Measurements from ENCODE around the gene RNF150. TPM values are rescaled to one million over a fixed set of nuclear protein-coding genes. Genes with fewer than 3 reads are reported as not detected.

The RNF150 gene
- total RNA-seq, 1 experiment from 2014 or later = 1.3 TPM

- ChIA-PET CTCF (no interaction called here), POLR2A (no interaction called here)
- Histone ChIP-seq H3K27ac (ENCODE audit: low read length) (no peak overlapping the region), H3K9me3 (ENCODE audit: control insufficient read depth, insufficient read depth, low read depth, low read length) (no peaks in the 10 kb centered on the region), H3K36me3 (ENCODE audit: control insufficient read depth, insufficient read depth, low read length) (no peaks in the 10 kb centered on the region), H3K27me3 (ENCODE audit: control insufficient read depth, insufficient read depth, low read length) (no peaks in the 10 kb centered on the region), H3K4me1 (ENCODE audit: control insufficient read depth, insufficient read depth, low read length) (no peaks in the 10 kb centered on the region), H3K4me3 (ENCODE audit: low read depth in 2 of 2, low read length in 2 of 2) (no peak overlapping the region)
- intact Hi-C loops (cut with micrococcal nuclease; ENCODE audit: unreplicated experiment) = no loop called here
- DNase-seq (ENCODE audit: low read depth, low spot score) (no peak), ATAC-seq (no peak)
- no TSS peak for BruUV-seq (replicated peaks)
- TF ChIP-seq REST (IDR thresholded peaks at IDR 0.05; ENCODE audit: insufficient read depth in 1 of 2, low read depth in 2 of 2, low read length in 1 of 2) (no peak), CTCF (IDR thresholded peaks at IDR 0.05) (no peak), SIN3A (IDR thresholded peaks at IDR 0.05; ENCODE audit: borderline replicate concordance, insufficient read depth, low read depth, low read length) (no peak), TCF7L2 (IDR thresholded peaks at IDR 0.05; ENCODE audit: low read depth, low read length) (no peak), POLR2AphosphoS5 (IDR thresholded peaks at IDR 0.05; ENCODE audit: low read depth, low read length) (no peak)
- in situ Hi-C loops (cut with HindIII; ENCODE audit: low pct_unique_long_range_greater_than_20kb, low sequenced_read_pairs) = no loop called here
These were observed 51.3 kb downstream of the RNF150 start for GRCh38 chr4:141081921-141082395.

- POLR2A ChIA-PET = no interaction called here
- Histone ChIP-seq H3K4me3 (ENCODE audit: low read depth in 2 of 2, low read length in 2 of 2) (no peak overlapping the region), H3K4me1 (ENCODE audit: control insufficient read depth, insufficient read depth, low read length) (no peaks in the 10 kb centered on the region), H3K36me3 (ENCODE audit: control insufficient read depth, insufficient read depth, low read length) (no peaks in the 10 kb centered on the region), H3K27me3 (ENCODE audit: control insufficient read depth, insufficient read depth, low read length) (no peaks in the 10 kb centered on the region), H3K9me3 (ENCODE audit: control insufficient read depth, insufficient read depth, low read depth, low read length) (no peaks in the 10 kb centered on the region), H3K27ac (ENCODE audit: low read length) (no peak overlapping the region)
- no peak for TF ChIP-seq REST (IDR thresholded peaks at IDR 0.05; ENCODE audit: insufficient read depth in 1 of 2, low read depth in 2 of 2, low read length in 1 of 2)
- no peak for TF ChIP-seq POLR2AphosphoS5 (IDR thresholded peaks at IDR 0.05; ENCODE audit: low read depth, low read length)
- TF ChIP-seq TCF7L2 (IDR thresholded peaks at IDR 0.05; ENCODE audit: low read depth, low read length) = no peak
- no peak for TF ChIP-seq SIN3A (IDR thresholded peaks at IDR 0.05; ENCODE audit: borderline replicate concordance, insufficient read depth, low read depth, low read length)
- no peak for TF ChIP-seq CTCF (IDR thresholded peaks at IDR 0.05)
- in situ Hi-C loops (cut with HindIII; ENCODE audit: low pct_unique_long_range_greater_than_20kb, low sequenced_read_pairs) = no loop called here
- intact Hi-C loops (cut with micrococcal nuclease; ENCODE audit: unreplicated experiment) = no loop called here
- no peak for DNase-seq (ENCODE audit: low read depth, low spot score)
- no TSS peak for BruUV-seq (replicated peaks)
- CTCF ChIA-PET = no interaction called here
- ATAC-seq = no peak
These were observed 52.6 kb downstream of the RNF150 start for GRCh38 chr4:141080668-141081067.
